EL (cell line): Measurements from ENCODE around the gene POLR2L.

Experiments
- DNase-seq: peaks from one replicate; pipeline ENCODE4 v3.0.0-alpha.2; 2016

POLR2L gene

GRCh38 chr11:842370-843002 is at the start of gene POLR2L, which contains the start of gene TSPAN4:
POLR2L (minus strand) TSS chr11:842529; CDS start chr11:842508, 21 bp downstream.
TSPAN4 (plus strand) TSS chr11:842852; CDS start chr11:850305, 7,453 bp downstream.
- DNase-seq = peak; percentile 87

DNA sequence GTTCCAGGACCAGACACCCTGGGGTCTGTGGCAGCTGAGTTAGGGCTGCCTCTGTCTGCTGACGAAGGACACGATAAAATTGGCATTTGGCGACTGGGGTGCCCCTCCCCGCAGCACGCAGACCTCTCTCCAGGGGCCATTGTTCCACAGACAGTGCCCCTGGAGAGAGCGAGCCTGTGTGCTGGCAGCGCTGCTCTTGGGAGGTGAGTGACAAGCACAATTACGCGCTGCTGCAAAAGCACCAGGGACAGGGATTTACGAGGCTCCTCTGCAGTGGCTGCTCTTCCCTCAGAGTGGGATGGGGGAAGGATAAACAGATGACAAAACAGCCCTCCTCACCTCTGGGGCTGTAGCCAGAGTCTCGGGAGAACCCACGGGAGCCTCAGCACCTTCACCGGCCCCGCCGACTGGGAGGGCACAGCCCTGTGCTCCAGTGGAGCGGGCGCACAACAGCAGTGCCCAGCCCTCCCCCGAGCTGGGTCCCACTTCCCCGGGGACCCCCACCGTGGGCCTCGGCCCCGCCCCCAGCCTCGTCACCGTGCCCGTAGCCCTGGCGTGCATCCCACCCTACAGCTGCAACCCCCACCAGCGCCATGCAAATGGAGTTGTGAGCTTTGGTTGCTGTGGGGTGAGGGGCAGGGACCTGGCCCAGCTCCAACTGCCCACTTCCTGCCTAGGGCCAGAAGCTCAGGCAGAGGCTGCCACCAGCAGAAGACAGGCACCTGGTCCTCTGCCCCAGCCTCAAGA is 48.6 kb upstream of the POLR2L start:
- no peak for DNase-seq

DNA sequence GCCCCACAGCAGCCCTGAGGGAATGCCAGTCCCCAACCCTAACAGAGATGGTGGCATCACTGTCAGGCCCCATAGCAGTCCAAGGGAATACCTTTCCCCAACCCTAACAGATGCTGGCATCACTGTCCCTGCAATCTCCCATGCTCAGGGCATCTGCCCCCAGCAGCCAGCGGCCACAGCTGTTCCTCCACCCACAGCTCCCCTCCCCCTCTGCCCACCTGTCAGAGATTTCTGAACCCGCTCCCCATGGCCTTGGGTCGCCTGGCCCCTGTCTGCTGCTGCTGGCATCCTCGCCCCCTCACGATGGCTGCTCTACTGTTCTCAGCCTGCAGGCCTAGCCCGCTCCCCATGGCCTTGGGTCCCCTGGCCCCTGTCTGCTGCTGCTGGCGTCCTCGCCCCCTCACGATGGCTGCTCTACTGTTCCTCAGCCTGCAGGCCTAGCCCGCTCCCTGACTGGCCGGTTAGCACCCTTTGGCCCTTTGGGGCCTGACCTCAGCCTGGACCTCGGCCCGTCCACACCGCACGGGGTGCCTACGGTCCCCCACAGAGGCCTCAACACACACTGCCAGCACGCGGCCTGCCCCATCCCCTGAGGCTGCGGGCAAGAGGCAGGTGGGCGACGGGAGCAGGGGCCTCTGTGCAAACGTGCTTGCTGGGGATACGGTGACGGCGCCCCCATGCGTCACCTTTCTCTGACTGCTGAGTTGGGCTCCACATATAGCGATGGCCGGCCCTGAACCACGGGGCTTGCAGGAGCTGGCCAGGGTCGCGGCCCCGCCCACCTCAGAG is 47.6 kb upstream of the POLR2L start:
- DNase-seq = no peak

DNA sequence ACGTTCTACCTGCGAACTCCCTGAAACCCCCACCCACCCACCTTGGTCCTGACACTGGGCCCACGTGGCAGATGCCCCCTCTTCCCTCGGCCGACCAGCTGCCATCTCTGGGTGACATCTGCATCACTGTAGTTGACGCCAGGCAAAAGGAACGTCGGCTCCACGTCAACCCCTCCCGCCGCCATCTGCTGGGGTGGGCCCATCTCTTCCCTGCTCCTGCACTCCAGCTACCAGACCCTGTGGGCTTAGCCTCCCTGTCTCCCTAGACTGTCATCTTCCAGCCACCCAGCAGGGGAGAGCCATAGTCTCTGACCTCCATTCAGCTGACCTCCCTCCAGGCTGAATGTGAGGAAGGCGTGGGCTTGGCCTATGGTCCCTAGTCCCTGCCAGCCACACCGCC is 46.9 kb upstream of the POLR2L start:
- DNase-seq = no peak

GRCh38 chr11:888310-889212 is 46.2 kb upstream of the POLR2L start:
- no peak for DNase-seq

- DNase-seq = no peak
Observed at GRCh38 chr11:887589-887988, 45.3 kb upstream of the POLR2L start.

- DNase-seq = no peak
Observed at GRCh38 chr11:886568-886967, 44.2 kb upstream of the POLR2L start.

GRCh38 chr11:884578-885070 is 42.3 kb upstream of the POLR2L start:
- no peak for DNase-seq

GRCh38 chr11:883527-883926 is 41.2 kb upstream of the POLR2L start:
- DNase-seq = no peak

GRCh38 chr11:882596-882995 is 40.3 kb upstream of the POLR2L start:
- no peak for DNase-seq

DNA sequence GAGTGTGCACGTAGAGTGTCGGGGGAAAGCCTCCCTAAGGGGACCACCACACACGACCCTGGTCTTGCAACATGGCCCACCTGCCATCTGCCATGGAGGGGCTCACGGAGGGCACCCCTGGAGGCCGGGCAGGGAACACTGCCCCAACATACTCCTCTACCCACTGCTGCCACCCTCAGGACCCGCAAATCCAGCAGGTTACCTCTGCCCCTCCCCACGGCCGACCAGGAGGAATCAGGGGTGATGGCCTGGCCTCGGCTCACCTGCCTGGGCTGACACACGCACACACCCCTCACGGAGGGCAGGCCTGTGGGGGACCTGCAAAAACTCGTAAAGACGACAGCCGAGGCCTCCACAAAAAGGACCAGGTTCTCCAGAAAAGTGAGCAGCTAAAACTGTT is 38.1 kb upstream of the POLR2L start:
- DNase-seq = no peak

DNA sequence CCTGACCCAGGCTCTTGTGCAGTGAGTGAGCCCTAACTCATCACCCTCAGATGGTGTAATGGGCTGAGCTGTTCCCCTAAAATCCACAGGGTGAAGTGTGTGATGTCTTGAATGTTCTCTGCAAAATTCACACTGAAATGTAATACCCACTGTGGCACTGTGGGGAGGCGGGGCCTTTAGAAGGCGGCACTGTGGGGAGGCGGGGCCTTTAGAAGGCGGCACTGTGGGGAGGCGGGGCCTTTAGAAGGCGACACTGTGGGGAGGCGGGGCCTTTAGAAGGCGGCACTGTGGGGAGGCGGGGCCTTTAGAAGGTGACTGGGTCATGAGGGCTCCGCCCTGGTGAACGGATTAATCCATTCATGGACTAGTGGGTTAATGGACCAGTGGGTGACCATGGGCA is 35.2 kb upstream of the POLR2L start:
- no peak for DNase-seq

GRCh38 chr11:876545-876944 is 34.2 kb upstream of the POLR2L start:
- no peak for DNase-seq

- no peak for DNase-seq
Observed at GRCh38 chr11:875769-876301, 33.5 kb upstream of the POLR2L start.

GRCh38 chr11:875203-875602 is 32.9 kb upstream of the POLR2L start:
- DNase-seq = no peak

DNA sequence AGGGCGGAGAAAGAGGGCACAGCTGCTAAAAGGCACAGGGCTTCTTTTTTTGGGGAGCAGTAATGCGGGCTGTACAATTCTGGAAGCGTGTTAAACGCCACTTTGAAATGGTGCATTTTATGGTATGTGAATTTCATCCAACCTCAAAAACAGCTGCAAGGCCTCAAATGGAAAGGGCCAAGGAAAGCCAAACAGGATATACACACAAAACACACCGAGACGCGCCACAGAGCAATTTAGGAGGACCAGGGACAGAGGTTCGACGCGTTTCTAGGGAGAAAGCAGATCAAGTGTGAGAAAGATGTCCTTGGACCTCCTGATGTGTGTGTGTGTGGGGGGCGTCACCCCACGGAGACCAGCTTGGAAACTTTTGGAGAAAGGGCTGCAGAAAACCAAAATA is 31.4 kb upstream of the POLR2L start:
- DNase-seq = no peak

DNA sequence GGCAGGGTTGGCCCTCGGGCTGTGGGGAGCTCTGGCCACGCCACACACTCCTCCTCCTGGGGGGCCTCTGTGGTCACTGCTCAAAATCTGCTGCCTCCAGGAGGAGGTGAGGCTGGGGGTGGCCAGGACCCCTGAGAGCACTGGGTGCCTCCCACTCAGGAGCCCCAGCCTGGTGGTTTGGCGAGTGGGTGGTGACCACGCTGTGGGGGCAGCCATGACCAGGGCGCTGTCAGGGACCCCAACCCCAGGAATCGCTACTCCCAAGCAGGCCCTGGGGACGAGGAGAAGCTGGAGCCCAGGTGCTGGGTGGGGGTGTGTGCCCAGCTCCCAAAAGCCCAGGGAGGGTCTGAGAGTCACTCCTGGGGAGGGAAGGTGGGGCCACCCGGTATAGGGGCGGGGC is 30.5 kb upstream of the POLR2L start:
- DNase-seq = no peak

GRCh38 chr11:871472-871871 is 29.1 kb upstream of the POLR2L start:
- no peak for DNase-seq

GRCh38 chr11:870418-870817 is 28.1 kb upstream of the POLR2L start:
- no peak for DNase-seq

- no peak for DNase-seq
Observed at GRCh38 chr11:870127-870413, 27.7 kb upstream of the POLR2L start.

DNA sequence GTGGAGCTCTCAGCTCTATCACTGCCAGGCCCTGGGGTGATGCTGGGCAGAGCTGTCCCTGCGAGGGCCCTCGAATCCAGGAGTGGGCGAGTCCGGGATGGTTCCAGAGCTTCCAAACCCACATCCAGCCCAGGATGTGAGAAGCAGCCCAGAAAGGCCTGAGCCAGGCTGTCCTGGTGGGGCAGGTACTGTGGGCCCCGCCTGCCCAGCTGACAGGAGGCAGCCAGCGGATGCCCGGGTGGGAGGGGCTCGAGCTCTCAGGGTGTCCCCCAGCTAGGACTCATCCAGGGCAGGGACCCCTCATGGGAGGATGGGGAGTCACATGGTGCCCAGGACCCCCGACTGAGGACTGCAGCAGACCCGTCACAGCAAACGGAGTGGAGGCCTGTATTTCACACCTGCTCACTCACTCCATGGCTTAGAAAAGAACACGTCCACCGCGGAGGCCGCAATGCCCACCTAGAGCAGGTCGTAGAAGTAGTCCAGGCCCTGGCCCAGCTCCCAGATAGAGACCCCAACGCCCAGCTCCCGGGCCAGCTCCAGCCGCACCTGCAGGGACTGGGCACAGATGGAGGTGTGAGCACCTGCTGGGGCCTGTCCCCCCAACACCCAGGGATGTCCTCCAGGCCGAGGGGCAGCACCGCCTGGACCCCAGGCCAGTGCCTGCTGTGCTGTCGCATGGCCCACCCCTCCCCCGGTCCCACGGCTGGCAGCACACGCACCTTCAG is 27.2 kb upstream of the POLR2L start:
- no peak for DNase-seq

GRCh38 chr11:868802-869201 is 26.5 kb upstream of the POLR2L start:
- no peak for DNase-seq
